ENCODE measurements around the gene NPBWR2.

The NPBWR2 gene

DNA sequence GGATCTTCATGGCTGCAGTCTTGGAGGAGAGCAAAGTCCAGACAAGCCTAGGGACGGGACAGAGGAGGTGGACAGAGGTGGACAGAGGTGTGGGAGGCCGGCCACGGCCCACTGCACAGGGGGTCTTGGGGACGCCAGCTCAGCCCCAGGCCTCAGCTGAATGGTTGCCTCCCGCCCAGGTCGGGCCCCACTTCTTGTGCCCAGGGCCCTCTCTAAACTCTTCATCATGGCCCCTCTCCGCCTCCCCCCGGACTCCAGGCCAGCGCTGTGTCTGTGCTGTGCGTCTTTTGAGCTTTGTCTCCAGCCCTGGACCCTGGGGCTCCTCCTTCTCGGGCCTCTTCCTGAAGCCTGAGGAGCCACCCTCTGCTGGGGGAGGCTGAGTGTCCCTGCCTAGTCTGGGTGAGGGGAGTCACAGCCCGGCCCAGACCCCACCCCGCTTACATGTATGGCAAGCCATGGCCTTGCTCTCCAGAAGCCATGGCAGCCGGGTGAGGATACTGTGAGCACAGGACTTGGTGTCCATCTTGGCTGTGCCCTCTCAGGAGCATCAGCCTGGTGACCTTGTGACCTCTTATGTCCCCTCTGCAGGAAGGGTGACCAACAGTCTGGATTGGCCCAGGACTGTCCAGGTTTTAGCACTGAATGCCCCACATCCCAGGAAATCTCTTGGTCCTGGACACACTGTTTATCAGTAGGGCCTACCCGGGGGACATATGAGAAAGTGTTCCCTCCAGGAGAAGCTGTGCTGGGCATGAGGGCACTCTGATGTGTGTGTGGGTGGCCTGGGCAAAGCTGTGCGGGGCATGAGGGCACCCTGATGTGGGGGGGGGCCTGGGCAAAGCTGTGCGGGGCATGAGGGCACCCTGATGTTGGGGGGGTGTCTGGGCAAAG, 9.4 kb upstream of the NPBWR2 start:
- FAIRE-seq, result no peak

DNA sequence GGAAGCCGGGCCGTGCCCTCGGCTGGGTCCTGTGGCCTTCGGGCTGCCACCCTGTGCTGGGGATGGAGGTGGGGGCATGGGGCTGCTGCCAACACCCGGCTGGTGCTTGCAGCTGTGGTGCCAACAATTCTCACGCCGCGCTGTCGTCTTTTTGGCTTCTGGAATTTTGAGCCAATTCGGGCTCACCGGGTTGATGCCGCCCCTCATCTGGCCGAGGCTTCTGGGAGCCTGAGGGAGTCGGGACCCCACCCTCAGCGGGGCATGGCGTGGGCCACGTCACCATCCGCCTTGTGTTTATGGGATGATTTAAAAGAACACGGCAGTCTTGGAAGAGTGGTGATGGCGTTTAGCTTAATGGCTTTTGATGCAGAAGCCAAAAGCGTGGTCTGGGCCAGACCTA, 8.7 kb upstream of the NPBWR2 start:
- no peak for FAIRE-seq

DNA sequence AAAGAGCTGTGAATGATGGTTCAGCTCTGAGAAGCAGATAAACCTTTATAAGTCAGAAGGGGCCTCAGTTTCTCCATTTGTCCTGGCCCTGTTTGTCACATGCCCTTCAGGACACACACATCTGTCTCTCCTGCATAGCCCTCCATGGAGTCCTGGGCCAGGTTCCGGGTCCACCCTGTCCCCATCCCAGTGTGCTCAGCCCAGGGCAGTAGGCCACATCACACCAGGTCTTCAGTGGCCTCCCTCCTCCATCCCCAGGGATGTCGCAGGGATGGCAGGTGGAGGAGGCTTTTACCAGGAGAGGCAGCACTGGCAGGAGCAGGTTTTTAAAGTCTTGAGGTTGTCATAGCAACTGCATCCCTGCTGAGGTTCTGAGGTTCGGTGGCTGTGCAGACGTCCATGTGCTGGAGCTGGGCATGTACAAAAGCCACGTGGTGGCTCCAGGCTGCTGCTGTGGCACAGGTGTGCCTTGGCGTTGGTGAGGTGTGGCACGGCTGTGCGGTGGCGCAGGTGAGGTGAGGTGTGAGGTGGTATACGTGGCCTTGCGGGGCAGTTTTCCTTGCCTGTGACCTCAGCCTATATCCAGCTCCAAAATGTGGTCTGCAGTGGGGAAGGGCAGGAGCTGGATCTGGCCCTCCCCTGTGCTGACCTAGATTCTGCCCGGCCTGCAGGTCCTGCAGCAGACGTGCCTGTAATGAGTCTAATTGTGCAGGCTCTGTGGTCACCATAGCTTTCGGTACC, 8.0 kb upstream of the NPBWR2 start:
- FAIRE-seq, result no peak

DNA sequence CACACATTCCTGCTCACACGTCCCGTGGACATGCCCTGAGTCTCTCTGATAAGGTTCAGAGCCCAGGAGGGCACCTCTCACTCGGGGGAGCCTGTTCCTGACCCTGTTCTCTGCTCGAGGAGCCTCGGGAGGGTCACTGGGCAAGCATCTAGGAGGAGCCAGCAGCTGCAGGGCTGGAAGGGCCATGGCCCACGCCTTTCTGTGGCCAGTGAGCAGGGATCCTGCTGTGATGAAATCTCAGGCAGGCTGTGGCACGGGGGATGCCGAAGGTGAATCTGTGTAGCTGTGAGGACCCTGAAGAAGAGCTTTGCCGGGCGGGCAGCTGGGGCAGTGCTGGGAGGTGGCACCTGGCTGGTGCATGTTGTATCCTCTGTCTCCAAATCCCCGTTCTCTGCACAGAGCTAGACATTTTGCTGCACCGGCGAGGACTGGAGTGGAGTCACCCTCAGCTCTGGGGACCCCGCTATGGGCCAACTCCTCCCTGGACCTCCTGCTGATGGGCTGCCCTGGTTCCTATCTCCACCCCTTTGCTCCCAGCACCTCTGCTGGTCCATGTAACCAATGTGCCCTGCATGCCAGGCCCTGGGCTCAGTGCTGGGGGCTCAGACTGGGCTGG, 7.1 kb upstream of the NPBWR2 start:
- FAIRE-seq, result no peak

DNA sequence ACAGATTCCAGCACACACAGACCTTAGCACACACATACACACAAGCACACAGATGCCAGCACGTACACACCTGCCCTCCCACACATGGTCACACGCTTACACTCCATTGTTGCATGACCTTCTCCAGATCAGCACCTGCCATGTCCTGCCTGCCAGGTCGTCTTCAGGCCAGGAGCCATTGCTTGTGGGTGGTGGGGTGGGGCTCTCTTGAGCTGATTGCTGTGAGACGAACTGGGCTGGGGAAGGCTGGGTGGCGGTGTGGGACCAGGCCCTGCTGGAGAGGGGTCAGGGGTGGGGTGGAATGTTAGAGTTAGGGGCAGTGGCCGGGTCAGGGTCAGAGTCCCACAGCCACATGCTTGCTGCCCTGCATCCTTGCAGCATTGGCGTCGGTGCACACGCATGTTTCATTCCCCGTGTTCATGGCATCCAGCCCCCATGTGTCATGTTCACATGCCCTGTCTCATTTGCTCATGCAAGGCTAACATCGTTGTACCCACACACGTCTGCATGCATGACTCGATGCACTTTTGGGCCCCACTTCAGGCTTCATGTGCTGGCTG, 6.5 kb upstream of the NPBWR2 start:
- FAIRE-seq, result no peak

DNA sequence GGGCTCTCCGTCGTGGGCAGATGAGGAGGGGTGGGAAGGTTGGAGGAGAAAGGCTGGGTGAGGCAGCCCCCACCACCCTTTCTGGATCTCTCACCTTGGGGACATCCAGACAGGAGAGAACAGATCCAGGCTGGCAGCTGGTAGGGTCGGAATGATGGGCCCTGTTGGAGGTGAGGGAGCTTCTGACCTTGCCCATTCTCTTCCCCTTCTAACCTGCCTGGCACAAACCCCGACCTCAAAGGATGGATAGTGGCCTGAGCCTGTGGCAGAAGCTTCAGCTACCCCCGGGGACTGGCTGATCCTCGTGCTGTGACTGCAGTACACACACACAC, 6.0 kb upstream of the NPBWR2 start:
- no peak for FAIRE-seq

DNA sequence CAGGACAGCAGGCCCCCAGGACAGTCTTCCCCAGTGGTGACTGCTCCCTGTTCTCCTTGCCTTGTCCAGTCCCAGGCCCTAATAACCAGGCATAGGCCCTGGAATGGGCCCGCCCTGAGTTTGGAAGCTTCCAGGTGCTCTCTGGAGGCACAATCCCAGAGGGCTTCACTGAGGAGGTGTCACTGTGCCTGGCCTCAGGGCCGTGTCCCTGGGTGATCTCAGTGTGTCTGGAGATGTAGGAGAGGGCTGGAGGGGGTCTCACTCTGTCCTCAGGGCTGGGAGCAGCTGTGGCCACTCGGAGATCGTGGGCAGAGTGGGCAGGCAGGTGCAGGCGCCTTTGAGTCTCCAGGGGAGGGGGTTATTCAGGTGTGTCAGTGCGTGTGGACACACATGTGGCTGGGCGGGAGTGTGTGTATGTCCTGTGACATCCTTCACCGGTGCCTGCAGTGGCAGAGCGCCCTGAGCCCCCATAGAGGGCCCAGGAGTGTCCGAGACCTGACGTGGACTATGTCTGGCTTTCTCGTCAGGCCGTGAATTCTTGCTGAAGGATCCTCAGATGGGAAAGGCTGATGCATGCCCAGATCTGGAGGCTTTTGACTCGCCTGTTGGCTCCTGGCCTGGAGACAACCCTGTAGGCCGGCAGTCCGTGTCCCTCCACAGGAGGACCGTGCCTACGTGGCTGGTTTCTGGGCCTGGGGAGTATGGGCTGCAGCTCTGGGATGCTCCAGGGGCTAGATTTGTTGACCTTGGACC, 5.5 kb upstream of the NPBWR2 start:
- FAIRE-seq, result no peak

DNA sequence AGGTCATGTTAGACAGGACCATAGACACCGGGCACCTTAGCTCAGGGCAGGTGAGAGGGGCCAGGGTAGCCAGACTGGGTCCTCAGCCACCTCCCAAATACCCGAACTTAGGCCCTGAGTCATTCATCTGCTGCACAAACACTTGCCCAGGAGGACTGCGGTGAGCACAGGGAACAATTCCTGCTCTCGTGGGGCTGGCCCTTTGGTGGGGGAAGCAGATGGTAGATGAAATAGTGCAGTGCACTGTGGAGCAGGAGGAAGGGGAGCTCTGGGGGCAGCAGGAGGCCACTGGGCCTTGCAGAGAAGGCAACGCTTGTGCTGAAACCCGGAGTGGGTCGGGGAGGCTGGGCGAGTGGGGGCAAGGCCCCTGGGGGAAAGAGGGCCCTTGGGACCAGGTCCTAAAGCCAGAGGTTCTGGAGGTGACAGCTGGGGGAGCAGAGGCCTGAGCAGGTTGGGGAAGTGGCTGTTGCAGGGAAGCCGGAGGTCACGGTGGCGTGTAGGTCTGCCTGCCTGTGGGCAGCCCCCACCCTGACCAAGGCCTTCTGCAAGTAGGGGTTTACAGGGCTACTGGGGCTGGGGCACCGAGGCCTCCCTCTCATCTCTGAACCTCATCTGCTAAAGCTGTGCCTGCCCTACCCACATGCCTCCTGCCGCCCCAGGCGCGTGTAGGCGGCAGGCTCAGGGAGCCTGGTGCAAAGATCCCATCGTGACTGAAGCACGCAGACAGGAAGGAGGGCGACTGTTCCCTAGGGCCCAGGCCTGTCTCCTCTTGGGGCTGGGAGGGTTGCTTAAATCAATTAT, 4.7 kb upstream of the NPBWR2 start:
- no peak for FAIRE-seq

DNA sequence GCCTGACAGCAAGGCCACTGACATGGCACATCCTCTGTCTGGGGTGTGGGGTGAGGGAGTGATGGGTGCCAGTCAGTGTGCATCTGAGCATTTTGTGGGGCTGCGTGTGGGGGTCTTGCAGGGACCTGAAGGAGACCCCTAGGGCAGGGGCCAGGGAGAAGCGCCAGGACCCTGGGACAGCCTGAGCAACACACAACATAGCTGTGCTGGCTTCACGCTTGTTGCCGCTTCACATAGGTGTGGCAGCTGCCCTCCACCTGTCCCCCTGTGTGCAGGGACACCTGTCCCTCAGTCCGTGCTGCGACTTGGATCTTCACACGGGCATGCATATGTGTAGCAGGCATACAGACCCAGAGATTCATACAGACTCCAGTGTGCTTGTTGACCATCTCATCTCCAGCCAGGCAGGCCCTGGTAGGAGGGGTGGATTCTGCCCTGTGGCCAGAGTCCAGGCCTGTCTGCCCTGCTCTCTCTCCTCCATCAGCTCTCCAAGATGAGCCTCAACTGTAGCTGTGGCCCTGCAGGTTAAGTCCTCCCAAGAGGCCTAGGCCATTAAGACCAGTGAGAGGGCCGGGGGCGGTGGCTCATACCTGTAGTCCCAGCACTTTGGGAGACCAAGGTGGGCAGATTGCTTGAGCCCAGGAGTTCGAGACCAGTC, 3.2 kb upstream of the NPBWR2 start:
- no peak for FAIRE-seq

DNA sequence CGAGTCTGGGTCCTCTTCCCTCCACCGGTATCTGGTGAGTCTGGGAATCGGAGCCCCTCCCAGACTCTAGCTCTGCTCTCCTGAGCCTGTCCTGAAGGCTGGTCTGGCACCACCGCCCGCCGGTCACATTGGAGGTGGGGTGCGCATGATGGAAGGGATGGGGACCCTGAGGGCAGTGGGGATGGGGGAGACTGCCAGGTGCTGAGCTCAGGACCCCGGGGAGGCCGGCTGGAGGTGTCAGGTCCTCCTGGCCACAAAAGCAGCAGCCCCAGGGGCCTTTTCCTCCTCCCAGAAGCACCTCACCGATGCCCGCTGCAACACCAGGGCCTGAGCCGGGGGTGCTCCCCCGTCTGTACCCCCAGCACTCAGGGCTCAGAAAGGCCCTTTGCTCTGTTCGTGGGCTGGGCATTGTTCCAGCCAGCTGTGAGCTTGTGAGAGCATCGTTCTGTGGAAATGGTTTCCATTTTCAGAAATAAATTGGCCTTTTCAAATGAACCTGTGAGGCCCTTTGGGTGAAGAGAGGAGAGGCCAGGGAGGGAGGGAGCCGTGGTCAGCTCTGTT, 2.5 kb upstream of the NPBWR2 start:
- FAIRE-seq, result no peak

DNA sequence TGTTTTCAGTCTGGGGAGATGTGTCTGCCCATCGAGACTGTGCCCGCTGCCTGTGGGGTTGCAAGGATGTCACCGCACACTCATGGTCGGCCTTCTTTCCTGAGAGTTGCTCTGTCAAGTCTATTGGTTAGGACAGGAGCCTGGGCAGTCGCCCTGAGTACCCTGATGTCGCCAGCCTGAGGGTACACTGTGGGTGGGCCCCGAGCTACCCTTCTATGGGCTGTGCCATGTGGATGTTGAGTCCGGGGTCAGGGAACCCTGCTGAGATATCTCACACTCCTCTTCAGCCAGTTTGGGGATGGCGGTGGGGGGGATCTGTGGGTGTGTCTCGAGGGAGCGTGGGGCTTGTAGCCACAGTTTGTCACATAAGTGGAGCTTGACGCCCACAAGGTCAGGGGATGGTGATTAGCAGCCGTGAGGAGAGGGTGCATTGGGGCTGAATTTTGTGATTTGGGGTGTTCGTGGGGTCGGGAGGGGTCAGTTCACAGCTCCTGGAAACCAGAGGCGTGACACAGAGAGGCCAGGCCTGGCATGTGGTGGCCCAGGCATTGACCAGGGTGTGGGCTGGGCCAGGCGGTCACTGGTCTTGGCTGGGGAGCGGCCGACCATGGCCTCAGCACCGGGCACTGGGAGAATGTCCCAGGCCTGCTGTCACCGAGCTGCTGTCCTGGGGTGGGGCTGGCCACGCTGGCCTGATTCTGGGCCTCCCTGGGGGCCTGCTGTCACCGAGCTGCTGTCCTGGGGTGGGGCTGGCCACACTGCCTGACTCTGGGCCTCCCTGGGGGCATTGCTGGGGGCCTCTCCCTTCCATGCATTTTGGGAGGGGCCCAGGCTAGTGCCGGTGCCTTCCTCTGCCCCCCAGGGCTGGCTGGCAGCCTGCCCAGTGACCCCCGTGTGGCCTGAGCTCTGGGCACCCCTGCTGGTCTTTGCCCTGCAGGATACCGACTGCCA, 1.6 kb upstream of the NPBWR2 start:
- no peak for FAIRE-seq

DNA sequence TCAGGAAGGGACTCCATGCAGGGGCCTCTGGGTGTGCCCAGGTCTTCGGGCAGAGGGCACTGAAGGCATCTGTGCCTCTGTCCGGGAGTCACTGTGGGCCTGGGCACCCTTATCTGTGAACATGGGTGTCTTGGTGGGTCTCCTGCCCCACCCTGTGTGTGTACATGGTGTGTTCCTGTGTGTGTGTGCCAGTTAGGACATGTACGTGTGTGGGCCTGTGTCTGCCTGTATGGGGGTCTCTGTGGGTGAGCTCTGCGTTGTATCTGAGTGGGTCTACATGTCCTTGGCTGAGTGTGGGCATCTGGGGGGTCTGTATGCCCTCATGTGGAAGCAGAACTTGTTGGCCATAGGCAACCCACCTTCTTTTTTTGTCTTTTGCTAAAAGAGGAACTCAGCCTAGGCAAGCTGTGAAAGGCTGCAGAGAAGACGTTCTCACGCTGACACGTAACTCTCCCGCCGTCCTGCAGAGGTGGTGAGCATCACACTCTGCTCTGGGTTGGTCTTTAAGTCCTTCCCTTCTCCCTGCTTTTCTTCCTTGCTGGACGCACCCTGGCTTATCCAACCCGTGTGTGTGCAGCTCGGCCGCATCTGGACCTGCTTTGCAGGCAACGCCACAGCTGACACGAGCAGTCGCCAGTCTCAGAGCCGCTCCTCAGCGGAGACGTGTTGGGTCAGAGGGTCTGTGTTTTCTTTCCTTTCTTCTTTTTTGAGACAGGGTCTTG, 532 bp upstream of the NPBWR2 start:
- no peak for FAIRE-seq

DNA sequence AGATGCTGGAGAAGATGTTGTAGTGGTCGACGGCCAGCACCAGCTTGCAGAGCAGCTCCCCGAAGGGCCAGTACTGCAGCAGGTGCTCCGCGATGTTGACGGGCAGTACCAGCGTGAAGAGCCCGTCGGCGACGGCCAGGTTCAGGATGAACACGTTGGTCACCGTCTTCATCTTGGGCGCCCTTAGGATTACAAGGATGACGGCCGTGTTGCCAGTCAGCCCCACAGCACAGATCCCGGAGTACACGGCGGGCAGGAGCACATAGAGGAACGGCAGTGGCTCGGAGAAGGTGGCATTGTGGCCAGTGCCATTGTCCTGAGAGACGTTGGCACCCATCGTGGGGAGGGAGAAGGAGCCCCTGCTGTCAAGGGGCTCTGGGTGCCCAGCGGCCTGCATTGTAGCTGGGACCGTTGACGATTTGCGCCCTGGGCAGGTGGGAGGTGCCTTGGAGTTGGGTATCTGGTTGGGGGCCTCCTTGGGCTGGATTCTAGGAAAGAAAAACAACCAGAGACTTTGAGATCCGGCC, 867 bp downstream of the NPBWR2 start:
- FAIRE-seq, result no peak

DNA sequence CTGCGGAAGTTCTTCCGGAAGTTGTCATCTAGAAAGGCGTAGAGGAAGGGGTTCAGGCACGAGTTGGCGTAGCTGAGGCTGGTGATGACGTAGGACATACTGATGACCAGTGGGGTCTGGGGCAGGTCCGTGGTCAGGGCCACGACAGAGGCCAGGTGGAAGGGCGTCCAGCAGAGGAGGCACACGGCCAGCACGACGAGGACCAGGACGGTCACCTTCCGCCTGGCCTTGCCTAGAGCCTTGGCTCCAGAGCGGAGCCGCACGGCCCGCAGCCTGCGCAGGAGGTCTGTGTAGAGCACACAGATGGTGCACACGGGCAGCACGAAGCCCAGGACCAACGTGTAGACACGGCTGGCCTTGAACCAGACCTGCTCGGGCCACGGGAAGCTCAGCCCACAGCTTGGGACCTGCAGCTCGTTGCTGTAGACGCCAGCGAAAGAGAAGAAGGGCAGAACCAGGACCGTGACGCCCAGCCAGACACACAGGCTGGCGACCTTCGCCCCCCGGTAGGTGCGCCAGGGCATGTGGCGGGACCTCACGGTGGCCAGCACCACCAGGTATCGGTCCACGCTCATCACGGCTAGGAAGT, 1.4 kb downstream of the NPBWR2 start:
- FAIRE-seq, result no peak

DNA sequence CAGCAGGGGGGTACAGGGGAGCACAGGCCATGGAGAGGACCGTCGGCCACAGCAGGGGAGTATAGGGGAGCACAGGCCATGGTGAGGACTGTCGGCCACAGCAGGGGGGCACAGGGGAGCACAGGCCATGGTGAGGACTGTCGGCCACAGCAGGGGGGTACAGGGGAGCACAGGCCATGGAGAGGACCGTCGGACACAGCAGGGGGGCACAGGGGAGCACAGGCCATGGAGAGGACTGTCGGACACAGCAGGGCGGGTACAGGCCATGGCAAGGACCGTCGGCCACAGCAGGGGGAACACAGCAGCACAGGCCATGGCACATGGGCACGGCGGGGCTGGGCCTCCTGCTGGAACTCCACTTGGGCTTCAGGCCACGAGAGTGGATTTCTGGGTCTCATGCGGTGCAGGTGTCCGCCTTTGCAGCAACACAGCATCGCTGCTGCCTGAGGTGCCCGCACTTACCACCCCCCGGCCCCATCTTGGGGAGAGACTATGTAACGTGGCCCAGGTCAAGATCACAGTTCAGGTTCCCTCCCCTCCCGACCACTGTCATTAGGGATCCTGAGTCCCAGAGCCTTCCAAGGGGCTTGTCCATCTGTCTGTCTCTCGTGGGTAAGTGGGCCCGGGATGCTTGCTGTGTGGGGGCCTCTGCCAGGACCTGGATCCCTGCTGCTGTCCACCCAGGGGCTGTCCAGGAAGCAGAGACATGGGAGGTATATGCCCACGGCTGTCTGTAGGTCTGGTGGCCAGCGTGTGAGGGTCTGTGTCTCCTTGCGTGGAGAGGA, 2.5 kb downstream of the NPBWR2 start:
- FAIRE-seq, result no peak

DNA sequence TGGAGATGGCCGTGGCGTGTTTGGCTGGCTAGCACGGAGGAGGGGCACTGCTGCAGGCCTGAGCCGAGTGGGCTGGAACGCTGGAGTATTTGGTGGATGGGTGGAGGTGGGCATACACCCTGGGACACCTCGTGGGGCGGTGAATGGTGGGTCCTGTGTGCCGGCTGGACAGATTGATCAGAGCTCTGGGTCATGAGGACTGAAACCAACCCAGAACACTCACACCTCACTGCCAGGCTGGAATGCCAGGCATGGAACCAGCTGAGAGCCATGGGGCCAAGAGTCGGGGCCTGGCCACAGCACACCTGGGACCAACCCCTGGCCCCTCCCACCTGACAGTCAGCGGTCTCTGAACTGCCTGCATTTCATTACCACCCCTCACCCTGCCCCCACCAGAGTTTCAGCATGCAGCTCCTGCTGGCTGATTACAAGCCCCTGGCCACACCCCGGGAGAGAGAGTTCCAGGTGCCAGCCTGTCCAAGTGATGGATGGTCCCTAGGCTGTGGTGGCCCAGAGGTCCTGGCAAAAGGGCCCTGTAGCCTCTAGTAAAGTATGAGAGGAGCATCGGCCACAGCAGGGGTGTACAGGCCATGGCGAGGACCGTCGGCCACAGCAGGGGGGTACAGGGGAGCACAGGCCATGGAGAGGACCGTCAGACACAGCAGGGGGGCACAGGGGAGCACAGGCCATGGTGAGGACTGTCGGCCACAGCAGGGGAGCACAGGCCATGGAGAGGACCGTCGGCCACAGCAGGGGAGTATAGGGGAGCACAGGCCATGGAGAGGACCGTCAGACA, 3.3 kb downstream of the NPBWR2 start:
- no peak for FAIRE-seq
